ENCODE measurements around the gene BCL2A1. TPM values are rescaled to one million over a fixed set of nuclear protein-coding genes. Genes with fewer than 3 reads are reported as not detected.
"Not testable (repeated sequence)": the region's sequence is repeated elsewhere in the genome, so short reads cannot be mapped to it uniquely, and the experiment has no call there.

BCL2A1 gene
- total RNA-seq (2014; rRNA removed), result 16.9 and 21.1 TPM in 2 replicates
- Bru-seq, nascent RNA, result percentile 41 among the genes with signal in this experiment
- BruChase-seq, experiment 1, labeled RNA remaining after a 6-hour chase, result percentile 49 among the genes with signal in this experiment
- BruChase-seq, experiment 2, labeled RNA remaining after a 2-hour chase, result percentile 33 among the genes with signal in this experiment
- long read RNA-seq, result 0 reads

DNA sequence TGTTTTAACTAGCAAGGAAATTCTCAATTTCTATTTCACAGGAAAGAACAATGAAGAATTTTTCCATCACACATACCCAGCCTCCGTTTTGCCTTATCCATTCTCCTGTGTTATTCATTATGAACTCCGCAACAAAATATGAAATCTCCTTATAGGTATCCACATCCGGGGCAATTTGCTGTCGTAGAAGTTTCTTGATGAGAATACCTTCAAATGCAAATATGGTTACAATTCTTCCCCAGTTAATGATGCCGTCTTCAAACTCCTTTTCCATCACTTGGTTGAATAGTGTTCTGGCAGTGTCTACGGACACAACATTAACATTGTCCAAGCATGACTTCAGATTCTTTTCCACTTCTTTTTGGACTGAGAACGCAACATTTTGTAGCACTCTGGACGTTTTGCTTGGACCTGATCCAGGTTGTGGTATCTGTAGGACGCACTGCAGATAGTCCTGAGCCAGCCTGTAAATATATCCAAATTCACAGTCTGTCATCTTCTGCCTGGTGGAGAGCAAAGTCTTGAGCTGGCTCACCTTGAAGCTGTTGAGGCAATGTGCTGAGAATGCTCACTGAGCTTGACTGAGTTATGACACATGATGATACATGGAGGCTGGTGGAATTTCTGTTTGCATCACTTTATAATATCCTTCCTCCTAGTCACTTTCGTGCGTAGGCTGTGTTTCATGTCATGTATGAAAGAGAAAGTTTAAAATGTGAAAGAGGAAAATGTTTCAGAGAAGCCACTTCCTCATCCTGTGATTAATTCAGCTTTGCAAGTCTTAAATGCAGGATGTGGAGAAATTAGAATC is at the start of gene BCL2A1:
TSS of gene BCL2A1 (minus strand) at position 573 of the 811 bp plus-strand sequence. CDS start at position 496, 77 bp downstream.
- Histone ChIP-seq H3K9me3 (ENCODE audit: low read length) (no peaks in the 10 kb centered on the region), H4K20me1 (ENCODE audit: low read length) (no peaks in the 10 kb centered on the region), H2AFZ (ENCODE audit: low read length) (peak within 1 kb of the TSS; percentile 53), H3F3A (ENCODE audit: low read length, unreplicated experiment) (no peaks in the 10 kb centered on the region), H3K4me3 (ENCODE audit: low read length) (peak within 1 kb of the TSS; percentile 74), H3K27me3 (ENCODE audit: low read length) (no peaks in the 10 kb centered on the region), H3K9ac (ENCODE audit: low read length) (peak within 1 kb of the TSS; percentile 81), H3K4me1 (ENCODE audit: insufficient read depth, low read length) (peaks cover 29% of the 10 kb centered on the region), H3K4me2 (ENCODE audit: low read length) (peak within 1 kb of the TSS; percentile 75), H3K36me3 (ENCODE audit: low read depth, low read length) (no peaks in the 10 kb centered on the region), H3K9me2 (replicated peaks; ENCODE audit: low read length) (no peaks in the 10 kb centered on the region), H3K79me2 (ENCODE audit: low read length) (peaks cover 14% of the 10 kb centered on the region), H3K27ac (ENCODE audit: low read length) (peak within 1 kb of the TSS; percentile 92)
- DNase-seq (peak; percentile 88), ATAC-seq (peak; percentile 62)
- intact Hi-C loops (cut with micrococcal nuclease), result no loop called here
- TSS peak; percentile 94 for BruUV-seq (replicated peaks)
- ChIA-PET CTCF (interaction anchor here (1.0 kb wide), 1 partner anchor 22 kb away, joined by 4 read pairs; no protein-coding TSS in a partner anchor), POLR2A (ENCODE audit: unreplicated experiment) (interaction anchor here (0.7 kb wide), 2 partner anchors 44 to 118 kb away, joined by 3 read pairs; no protein-coding TSS in a partner anchor)
- TF ChIP-seq, protein P1, sequence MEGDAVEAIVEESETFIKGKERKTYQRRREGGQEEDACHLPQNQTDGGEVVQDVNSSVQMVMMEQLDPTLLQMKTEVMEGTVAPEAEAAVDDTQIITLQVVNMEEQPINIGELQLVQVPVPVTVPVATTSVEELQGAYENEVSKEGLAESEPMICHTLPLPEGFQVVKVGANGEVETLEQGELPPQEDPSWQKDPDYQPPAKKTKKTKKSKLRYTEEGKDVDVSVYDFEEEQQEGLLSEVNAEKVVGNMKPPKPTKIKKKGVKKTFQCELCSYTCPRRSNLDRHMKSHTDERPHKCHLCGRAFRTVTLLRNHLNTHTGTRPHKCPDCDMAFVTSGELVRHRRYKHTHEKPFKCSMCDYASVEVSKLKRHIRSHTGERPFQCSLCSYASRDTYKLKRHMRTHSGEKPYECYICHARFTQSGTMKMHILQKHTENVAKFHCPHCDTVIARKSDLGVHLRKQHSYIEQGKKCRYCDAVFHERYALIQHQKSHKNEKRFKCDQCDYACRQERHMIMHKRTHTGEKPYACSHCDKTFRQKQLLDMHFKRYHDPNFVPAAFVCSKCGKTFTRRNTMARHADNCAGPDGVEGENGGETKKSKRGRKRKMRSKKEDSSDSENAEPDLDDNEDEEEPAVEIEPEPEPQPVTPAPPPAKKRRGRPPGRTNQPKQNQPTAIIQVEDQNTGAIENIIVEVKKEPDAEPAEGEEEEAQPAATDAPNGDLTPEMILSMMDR (conservative IDR thresholded peaks at IDR 0.05; ENCODE audit: low read depth, low read length), result no peak
- TF ChIP-seq EZH2 (IDR thresholded peaks at IDR 0.05; ENCODE audit: low read length, unreplicated experiment), result no peak
- TF ChIP-seq EZH2phosphoT487 (IDR thresholded peaks at IDR 0.05; ENCODE audit: borderline replicate concordance, low read length), result no peak

DNA sequence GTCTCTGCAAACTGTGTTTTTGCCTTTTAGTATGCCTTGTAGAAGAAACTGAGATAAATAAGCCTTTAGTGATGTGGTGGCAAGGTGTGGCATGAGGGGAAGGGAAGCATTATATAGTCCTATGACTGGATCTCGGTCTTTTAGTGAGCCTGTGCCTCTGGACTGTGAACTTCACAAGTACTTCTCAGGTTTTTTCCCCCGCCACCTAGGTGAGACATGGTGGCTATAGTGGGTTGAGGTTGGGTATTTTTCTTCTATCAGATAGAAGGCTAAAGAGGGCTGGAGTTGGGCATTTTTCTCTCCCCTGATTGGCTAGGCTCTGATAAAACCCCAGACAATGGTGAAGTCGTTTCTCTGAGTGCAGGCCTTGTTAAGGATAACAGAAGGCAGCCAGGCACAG is 49.7 kb upstream of the BCL2A1 start:
- Histone ChIP-seq H3K79me2 (ENCODE audit: low read length) (no peaks in the 10 kb centered on the region), H3K36me3 (ENCODE audit: low read depth, low read length) (no peaks in the 10 kb centered on the region), H4K20me1 (ENCODE audit: low read length) (no peaks in the 10 kb centered on the region), H3K9me2 (replicated peaks; ENCODE audit: low read length) (no peaks in the 10 kb centered on the region), H3K9ac (ENCODE audit: low read length) (no peak overlapping the region), H3K4me3 (ENCODE audit: low read length) (no peak overlapping the region), H3K4me2 (ENCODE audit: low read length) (no peak overlapping the region), H3K9me3 (ENCODE audit: low read length) (no peaks in the 10 kb centered on the region), H3K27ac (ENCODE audit: low read length) (no peak overlapping the region), H2AFZ (ENCODE audit: low read length) (no peak overlapping the region), H3K4me1 (ENCODE audit: insufficient read depth, low read length) (no peaks in the 10 kb centered on the region), H3K27me3 (ENCODE audit: low read length) (no peaks in the 10 kb centered on the region), H3F3A (ENCODE audit: low read length, unreplicated experiment) (no peaks in the 10 kb centered on the region)
- no peak for DNase-seq
- CTCF ChIA-PET, result no interaction called here
- TF ChIP-seq EZH2 (IDR thresholded peaks at IDR 0.05; ENCODE audit: low read length, unreplicated experiment) (no peak), EZH2phosphoT487 (IDR thresholded peaks at IDR 0.05; ENCODE audit: borderline replicate concordance, low read length) (no peak)
- TF ChIP-seq, protein P1 (conservative IDR thresholded peaks at IDR 0.05; ENCODE audit: low read depth, low read length), result no peak
- no peak for ATAC-seq
- POLR2A ChIA-PET (ENCODE audit: unreplicated experiment), result no interaction called here
- intact Hi-C loops (cut with micrococcal nuclease), result no loop called here
- BruUV-seq (replicated peaks), result no TSS peak

GRCh38 chr15:80020149-80020548 is 49.2 kb upstream of the BCL2A1 start:
- H3K4me1 ChIP-seq (ENCODE audit: insufficient read depth, low read length); intact Hi-C loops (cut with micrococcal nuclease); H3K9ac ChIP-seq (ENCODE audit: low read length); BruUV-seq (replicated peaks); H3F3A ChIP-seq (ENCODE audit: low read length, unreplicated experiment); H3K9me2 ChIP-seq (replicated peaks; ENCODE audit: low read length); H3K36me3 ChIP-seq (ENCODE audit: low read depth, low read length); H2AFZ ChIP-seq (ENCODE audit: low read length); H3K27me3 ChIP-seq (ENCODE audit: low read length); ATAC-seq; DNase-seq; POLR2A ChIA-PET (ENCODE audit: unreplicated experiment); H3K4me3 ChIP-seq (ENCODE audit: low read length); H4K20me1 ChIP-seq (ENCODE audit: low read length); H3K9me3 ChIP-seq (ENCODE audit: low read length); H3K79me2 ChIP-seq (ENCODE audit: low read length); H3K27ac ChIP-seq (ENCODE audit: low read length); H3K4me2 ChIP-seq (ENCODE audit: low read length): not testable (repeated sequence)
- CTCF ChIA-PET, result interaction anchor here (0.7 kb wide), 1 partner anchor 167 kb away, joined by 3 read pairs; no protein-coding TSS in a partner anchor
